PC-3 (cell line): Measurements from ENCODE around the gene ANKRD62. TPM values are rescaled to one million over a fixed set of nuclear protein-coding genes. Genes with fewer than 3 reads are reported as not detected.

Source experiments
- ATAC-seq: fragments of 200-7000 bp; cut with Tn5 transposase; 2 replicates; pipeline ENCODE4 v1.9.1; 2020; ENCODE audit warnings: mild to moderate bottlenecking, moderate library complexity
- BruUV-seq: library from RNA; stranded (reverse); fragments of 400-500 nt; replicated peaks from 2 replicates; lab custom pipeline; 2021; lab: Mats Ljungman, UMichigan
- CTCF ChIA-PET: fragments of 300-600 bp; sonication (Branson Sonifier 250); formaldehyde crosslinking; loops from one replicate; lab custom pipeline; 2022; ENCODE audit warnings: antibody characterized with exemption; lab: Charles Lee
- POLR2A ChIA-PET: fragments of 300-600 bp; sonication (Branson Sonifier 250); formaldehyde crosslinking; loops from one replicate; lab custom pipeline; 2022; ENCODE audit warnings: antibody characterized with exemption; ENCODE audit not compliant: unreplicated experiment; lab: Charles Lee
- DNase-seq: peaks from one replicate; pipeline ENCODE4 v3.0.0-alpha.2; 2015
- H2AFZ ChIP-seq: fragments of 300-600 bp; sonication (generic); 2 replicates; pipeline ENCODE4 v1.6.0; 2016; ENCODE audit warnings: antibody characterized with exemption, low read length
- H3F3A ChIP-seq: fragments of 300-600 bp; sonication (generic); one replicate; pipeline ENCODE4 v1.6.0; 2017; ENCODE audit warnings: antibody characterized with exemption, low read length, control low read depth, mild to moderate bottlenecking; ENCODE audit not compliant: unreplicated experiment
- H3K27ac ChIP-seq: fragments of 300-600 bp; sonication (generic); 2 replicates; pipeline ENCODE4 v1.5.1; 2016; ENCODE audit warnings: mild to moderate bottlenecking, low read length
- H3K27me3 ChIP-seq: fragments of 300-600 bp; sonication (generic); 2 replicates; pipeline ENCODE4 v1.6.1; 2016; ENCODE audit warnings: low read length, mixed read lengths
- H3K36me3 ChIP-seq: fragments of 300-600 bp; sonication (generic); 2 replicates; pipeline ENCODE4 v1.6.1; 2016; ENCODE audit warnings: low read depth, mixed run types, low read length, mixed read lengths
- H3K4me1 ChIP-seq: fragments of 300-600 bp; sonication (generic); 2 replicates; pipeline ENCODE4 v1.5.1; 2016; ENCODE audit warnings: low read length; ENCODE audit not compliant: insufficient read depth
- H3K4me2 ChIP-seq: fragments of 300-600 bp; sonication (generic); 2 replicates; pipeline ENCODE4 v1.6.0; 2016; ENCODE audit warnings: low read length
- H3K4me3 ChIP-seq: fragments of 300-600 bp; sonication (generic); 2 replicates; pipeline ENCODE4 v1.5.1; 2016; ENCODE audit warnings: mild to moderate bottlenecking, low read length, mixed read lengths
- H3K79me2 ChIP-seq: fragments of 300-600 bp; sonication (generic); 2 replicates; pipeline ENCODE4 v1.6.1; 2017; ENCODE audit warnings: low read length, mixed read lengths
- H3K9ac ChIP-seq: fragments of 300-600 bp; sonication (generic); 2 replicates; pipeline ENCODE4 v1.6.0; 2016; ENCODE audit warnings: mild to moderate bottlenecking, low read length
- H3K9me2 ChIP-seq: fragments of 300-600 bp; sonication (generic); replicated peaks from 2 replicates; pipeline ENCODE4 v1.6.1; 2016; ENCODE audit warnings: mixed run types, low read length, mixed read lengths
- H3K9me3 ChIP-seq: fragments of 300-600 bp; sonication (generic); 2 replicates; pipeline ENCODE4 v1.6.1; 2016; ENCODE audit warnings: low read length, mixed read lengths
- H4K20me1 ChIP-seq: fragments of 300-600 bp; sonication (generic); 2 replicates; pipeline ENCODE4 v1.6.1; 2016; ENCODE audit warnings: low read length, mixed read lengths
- CTCF ChIP-seq: fragments of 300-600 bp; sonication (generic); conservative IDR thresholded peaks from 2 replicates; pipeline ENCODE4 v1.5.1; 2017; ENCODE audit warnings: antibody characterized with exemption, low read depth, mild to moderate bottlenecking, low read length
- EZH2 ChIP-seq: fragments of 300-600 bp; sonication (generic); IDR thresholded peaks from one replicate; pipeline ENCODE4 v1.6.1; 2017; ENCODE audit warnings: antibody characterized with exemption, mild to moderate bottlenecking, low read length; ENCODE audit not compliant: unreplicated experiment
- EZH2phosphoT487 ChIP-seq: fragments of 300-600 bp; sonication (generic); IDR thresholded peaks from 2 replicates; pipeline ENCODE4 v1.6.1; 2018; ENCODE audit warnings: mild to moderate bottlenecking, antibody characterized with exemption, low read length, borderline replicate concordance
- intact Hi-C: fragments of 100-400 bp; cut with micrococcal nuclease; formaldehyde crosslinking; loops from 2 replicates; pipeline ENCODE4 v1.9.0; 2023
- total RNA-seq: library from RNA; depleted of rRNA; stranded (reverse); fragments of >200 nt; gene quantifications from 2 replicates; pipeline ENCODE4 v1.2.3, GENCODE V29; 2014

Gene ANKRD62
- total RNA-seq, 1 experiment from 2014 or later = not detected

- no peaks in the 10 kb centered on the region for H3K9me3 ChIP-seq
- no peaks in the 10 kb centered on the region for H3K79me2 ChIP-seq
- no peak overlapping the region for H2AFZ ChIP-seq
- ChIA-PET CTCF (interaction anchor here (1.0 kb wide), 1 partner anchor 144 kb away, joined by 3 read pairs; no protein-coding TSS in a partner anchor), POLR2A (no interaction called here)
- 0 out of 2 replicates have a peak, but pooled peaks have one; percentile 15 for TF ChIP-seq CTCF
- no peak for TF ChIP-seq EZH2
- H4K20me1 ChIP-seq = no peaks in the 10 kb centered on the region
- ATAC-seq = no peak
- H3K4me2 ChIP-seq = no peak overlapping the region
- H3K36me3 ChIP-seq = no peaks in the 10 kb centered on the region
- H3K4me1 ChIP-seq = no peaks in the 10 kb centered on the region
- no peak overlapping the region for H3K9ac ChIP-seq
- no peak overlapping the region for H3K27ac ChIP-seq
- BruUV-seq = no TSS peak
- H3K9me2 ChIP-seq = no peaks in the 10 kb centered on the region
- intact Hi-C loops = no loop called here
- no peaks in the 10 kb centered on the region for H3F3A ChIP-seq
- H3K27me3 ChIP-seq = peaks cover 13% of the 10 kb centered on the region
- DNase-seq = no peak
- no peak overlapping the region for H3K4me3 ChIP-seq
Observed at GRCh38 chr18:12057419-12058039, 36.1 kb upstream of the ANKRD62 start.

- no peak overlapping the region for H3K4me2 ChIP-seq
- no peaks in the 10 kb centered on the region for H3K9me3 ChIP-seq
- ATAC-seq = no peak
- no peak overlapping the region for H3K4me3 ChIP-seq
- no peaks in the 10 kb centered on the region for H3K27me3 ChIP-seq
- H2AFZ ChIP-seq = 0 out of 2 replicates have a peak overlapping the region, but pooled peaks have one; percentile 26
- no peaks in the 10 kb centered on the region for H3K79me2 ChIP-seq
- H3F3A ChIP-seq = no peaks in the 10 kb centered on the region
- H4K20me1 ChIP-seq = no peaks in the 10 kb centered on the region
- H3K4me1 ChIP-seq = no peaks in the 10 kb centered on the region
- no peaks in the 10 kb centered on the region for H3K36me3 ChIP-seq
- intact Hi-C loops = no loop called here
- BruUV-seq = no TSS peak
- DNase-seq = no peak
- ChIA-PET CTCF (no interaction called here), POLR2A (no interaction called here)
- no peak overlapping the region for H3K27ac ChIP-seq
- no peak overlapping the region for H3K9ac ChIP-seq
- no peaks in the 10 kb centered on the region for H3K9me2 ChIP-seq
- TF ChIP-seq CTCF (no peak), EZH2 (no peak), EZH2phosphoT487 (no peak)
Observed at GRCh38 chr18:12059334-12060181, 34.1 kb upstream of the ANKRD62 start.
